GM18858 (cell line): Measurements from ENCODE around the gene GRK6.

Source experiments
- ATAC-seq: cut with Tn5 transposase; IDR thresholded peaks from one replicate; pipeline ENCODE4 v1.9.1; 2021; ENCODE audit not compliant: unreplicated experiment

The GRK6 gene

GRCh38 chr5:177425196-177425800 lies 1.2 kb upstream of the GRK6 start:
- ATAC-seq, result no peak

- ATAC-seq, result peak; percentile 77
Measured at GRCh38 chr5:177425801-177426565, 493 bp upstream of the GRK6 start.

- no peak for ATAC-seq
Measured at GRCh38 chr5:177427211-177427822, 841 bp downstream of the GRK6 start.

GRCh38 chr5:177427919-177428573 lies 1.6 kb downstream of the GRK6 start:
- ATAC-seq, result no peak

GRCh38 chr5:177428574-177429217 lies 2.2 kb downstream of the GRK6 start:
- no peak for ATAC-seq

- no peak for ATAC-seq
Measured at GRCh38 chr5:177429248-177430040, 3.0 kb downstream of the GRK6 start.

GRCh38 chr5:177430140-177430951 lies 3.9 kb downstream of the GRK6 start:
- ATAC-seq, result no peak

GRCh38 chr5:177430972-177431316 lies 4.5 kb downstream of the GRK6 start:
- no peak for ATAC-seq

GRCh38 chr5:177431317-177432142 lies 5.1 kb downstream of the GRK6 start:
- peak; percentile 31 for ATAC-seq

GRCh38 chr5:177432143-177432838 lies 5.8 kb downstream of the GRK6 start:
- ATAC-seq, result no peak

GRCh38 chr5:177432839-177433657 lies 6.6 kb downstream of the GRK6 start:
- ATAC-seq, result no peak

GRCh38 chr5:177433658-177434217 lies 7.3 kb downstream of the GRK6 start:
- no peak for ATAC-seq

GRCh38 chr5:177434437-177434836 lies 8.0 kb downstream of the GRK6 start:
- ATAC-seq, result no peak

- no peak for ATAC-seq
Measured at GRCh38 chr5:177434942-177435738, 8.7 kb downstream of the GRK6 start.

GRCh38 chr5:177435847-177436536 lies 9.5 kb downstream of the GRK6 start:
- no peak for ATAC-seq

GRCh38 chr5:177437623-177438022 lies 11.1 kb downstream of the GRK6 start:
- ATAC-seq, result no peak
